ENCODE measurements around the gene MTUS2.

The MTUS2 gene

DNA sequence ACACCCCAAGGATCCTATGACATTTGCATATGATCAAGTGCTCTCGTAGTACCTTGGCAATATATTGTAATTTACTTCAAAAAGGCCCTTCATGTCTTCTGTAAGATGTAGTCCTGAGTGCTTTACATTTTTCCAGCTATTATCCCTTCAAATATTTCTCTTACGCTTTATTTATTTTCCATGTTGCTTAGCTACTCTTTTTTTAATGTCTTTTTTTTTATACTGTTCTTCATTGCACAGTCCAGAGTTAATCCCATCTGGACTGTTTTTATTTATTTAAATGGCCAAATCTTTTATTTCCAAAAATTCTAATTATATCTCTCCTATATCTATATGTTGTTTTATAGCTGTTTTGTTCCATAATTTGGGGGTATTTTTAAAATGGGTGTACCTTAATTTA, 404.1 kb downstream of the MTUS2 start:
- no peak for DNase-seq
- no peaks in the 10 kb centered on the region for H3K36me3 ChIP-seq (ENCODE audit: control insufficient read depth, insufficient read depth, low read length)
- H3K9me3 ChIP-seq (ENCODE audit: control insufficient read depth, low read length) = no peaks in the 10 kb centered on the region
- no peaks in the 10 kb centered on the region for H3K4me1 ChIP-seq (ENCODE audit: control insufficient read depth, insufficient read depth, low read length, poor library complexity, severe bottlenecking)
- no peak overlapping the region for H3K27ac ChIP-seq (ENCODE audit: insufficient read depth, low read length, poor library complexity, severe bottlenecking)
- H3K27me3 ChIP-seq (replicated peaks; ENCODE audit: control insufficient read depth, insufficient read depth, low read length, poor library complexity, severe bottlenecking) = no peaks in the 10 kb centered on the region
- no peak overlapping the region for H3K4me3 ChIP-seq (ENCODE audit: insufficient read depth, low read depth, low read length, poor library complexity, severe bottlenecking)

DNA sequence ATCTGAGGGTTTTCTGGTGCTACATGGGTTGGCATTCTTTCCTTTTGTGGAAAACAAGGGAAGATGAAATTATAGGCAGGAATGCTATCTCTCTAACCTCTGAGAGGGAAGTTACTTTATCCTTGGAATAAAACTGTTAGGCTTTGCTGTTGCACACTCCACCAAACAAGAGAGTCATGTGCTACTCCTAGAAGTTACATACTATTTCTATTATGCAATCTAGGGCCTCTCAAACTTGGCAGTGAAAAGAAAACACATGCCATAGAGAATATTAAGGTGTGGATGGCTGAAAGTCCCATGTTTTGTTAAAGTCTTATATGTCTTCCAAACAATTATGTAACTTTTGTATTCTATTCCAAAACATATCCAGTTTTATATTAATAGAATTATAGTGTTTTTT, 407.4 kb downstream of the MTUS2 start:
- Histone ChIP-seq H3K4me1 (ENCODE audit: control insufficient read depth, insufficient read depth, low read length, poor library complexity, severe bottlenecking) (no peaks in the 10 kb centered on the region), H3K27me3 (replicated peaks; ENCODE audit: control insufficient read depth, insufficient read depth, low read length, poor library complexity, severe bottlenecking) (no peaks in the 10 kb centered on the region), H3K9me3 (ENCODE audit: control insufficient read depth, low read length) (no peaks in the 10 kb centered on the region), H3K4me3 (ENCODE audit: insufficient read depth, low read depth, low read length, poor library complexity, severe bottlenecking) (no peak overlapping the region), H3K36me3 (ENCODE audit: control insufficient read depth, insufficient read depth, low read length) (no peaks in the 10 kb centered on the region), H3K27ac (ENCODE audit: insufficient read depth, low read length, poor library complexity, severe bottlenecking) (no peak overlapping the region)
- DNase-seq = no peak

DNA sequence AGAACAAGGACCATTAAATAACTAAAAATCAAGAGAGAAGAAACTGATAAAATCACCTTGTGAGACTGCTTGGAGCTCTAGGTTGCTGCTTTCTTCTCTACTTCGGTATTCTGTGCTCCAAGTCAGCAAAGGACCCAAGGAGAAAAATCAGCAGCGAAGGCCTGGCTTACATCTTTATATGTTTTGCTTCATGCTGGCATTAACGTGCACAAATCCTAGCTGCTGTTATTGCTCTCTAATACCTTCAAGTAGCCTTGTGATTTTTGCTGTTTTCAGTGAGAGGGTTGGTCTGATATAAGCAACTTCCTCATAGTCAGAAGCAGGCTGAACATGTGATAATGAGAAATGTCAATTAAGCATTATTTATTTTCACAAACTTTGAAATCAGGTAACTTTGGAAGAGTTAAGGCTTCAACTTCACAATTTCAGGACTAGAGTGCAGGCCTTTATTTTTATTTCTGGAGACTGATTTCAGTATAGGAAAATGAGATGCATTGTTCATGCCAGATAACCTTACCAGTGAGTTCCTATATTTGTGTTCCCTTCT, 410.2 kb downstream of the MTUS2 start:
- Histone ChIP-seq H3K27ac (ENCODE audit: insufficient read depth, low read length, poor library complexity, severe bottlenecking) (no peak overlapping the region), H3K9me3 (ENCODE audit: control insufficient read depth, low read length) (no peaks in the 10 kb centered on the region), H3K4me1 (ENCODE audit: control insufficient read depth, insufficient read depth, low read length, poor library complexity, severe bottlenecking) (no peaks in the 10 kb centered on the region), H3K27me3 (replicated peaks; ENCODE audit: control insufficient read depth, insufficient read depth, low read length, poor library complexity, severe bottlenecking) (no peaks in the 10 kb centered on the region), H3K4me3 (ENCODE audit: insufficient read depth, low read depth, low read length, poor library complexity, severe bottlenecking) (no peak overlapping the region), H3K36me3 (ENCODE audit: control insufficient read depth, insufficient read depth, low read length) (no peaks in the 10 kb centered on the region)
- DNase-seq = no peak

DNA sequence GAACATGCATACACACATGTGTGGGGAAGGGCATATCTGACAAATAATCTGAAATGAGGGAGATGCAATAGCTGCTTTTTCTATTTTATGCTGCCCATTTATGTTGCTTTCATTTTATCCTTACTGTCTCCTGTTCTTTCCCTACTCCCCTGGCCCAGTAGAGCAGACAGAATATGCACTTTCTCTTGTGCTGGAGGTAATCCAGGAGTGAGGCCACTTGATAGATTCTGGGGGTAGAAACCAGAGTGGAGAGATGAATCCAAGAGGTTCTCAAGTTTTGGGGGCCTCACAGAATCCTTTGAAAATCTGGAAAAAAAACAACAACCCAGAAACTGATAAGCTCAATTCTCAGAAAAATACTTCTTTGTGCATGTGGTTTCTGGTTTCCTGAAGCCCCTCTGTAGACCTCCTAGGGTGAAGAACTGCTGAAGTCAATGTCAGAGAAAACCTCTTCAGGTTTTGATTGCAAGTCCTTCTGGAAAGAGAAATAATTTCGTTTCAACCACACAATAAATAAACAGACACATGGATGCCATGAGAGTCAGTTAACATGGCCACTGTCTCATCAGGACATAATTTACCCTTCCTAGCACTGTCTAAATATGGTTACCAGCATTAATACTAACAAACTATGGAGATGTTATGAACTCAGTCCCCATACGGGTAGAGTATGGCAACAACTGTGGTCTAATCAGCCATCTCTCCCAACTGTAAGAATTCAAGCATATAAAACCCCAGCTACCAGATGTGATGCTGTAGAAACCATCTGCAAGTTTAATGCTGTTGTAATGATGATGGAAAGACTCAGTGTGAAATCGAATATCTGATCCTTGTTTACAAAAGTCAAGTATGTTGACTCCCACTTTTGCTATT, 419.8 kb downstream of the MTUS2 start:
- Histone ChIP-seq H3K4me3 (ENCODE audit: insufficient read depth, low read depth, low read length, poor library complexity, severe bottlenecking) (no peak overlapping the region), H3K27ac (ENCODE audit: insufficient read depth, low read length, poor library complexity, severe bottlenecking) (no peak overlapping the region), H3K27me3 (replicated peaks; ENCODE audit: control insufficient read depth, insufficient read depth, low read length, poor library complexity, severe bottlenecking) (no peaks in the 10 kb centered on the region), H3K9me3 (ENCODE audit: control insufficient read depth, low read length) (no peaks in the 10 kb centered on the region), H3K36me3 (ENCODE audit: control insufficient read depth, insufficient read depth, low read length) (no peaks in the 10 kb centered on the region), H3K4me1 (ENCODE audit: control insufficient read depth, insufficient read depth, low read length, poor library complexity, severe bottlenecking) (no peaks in the 10 kb centered on the region)
- DNase-seq = no peak

DNA sequence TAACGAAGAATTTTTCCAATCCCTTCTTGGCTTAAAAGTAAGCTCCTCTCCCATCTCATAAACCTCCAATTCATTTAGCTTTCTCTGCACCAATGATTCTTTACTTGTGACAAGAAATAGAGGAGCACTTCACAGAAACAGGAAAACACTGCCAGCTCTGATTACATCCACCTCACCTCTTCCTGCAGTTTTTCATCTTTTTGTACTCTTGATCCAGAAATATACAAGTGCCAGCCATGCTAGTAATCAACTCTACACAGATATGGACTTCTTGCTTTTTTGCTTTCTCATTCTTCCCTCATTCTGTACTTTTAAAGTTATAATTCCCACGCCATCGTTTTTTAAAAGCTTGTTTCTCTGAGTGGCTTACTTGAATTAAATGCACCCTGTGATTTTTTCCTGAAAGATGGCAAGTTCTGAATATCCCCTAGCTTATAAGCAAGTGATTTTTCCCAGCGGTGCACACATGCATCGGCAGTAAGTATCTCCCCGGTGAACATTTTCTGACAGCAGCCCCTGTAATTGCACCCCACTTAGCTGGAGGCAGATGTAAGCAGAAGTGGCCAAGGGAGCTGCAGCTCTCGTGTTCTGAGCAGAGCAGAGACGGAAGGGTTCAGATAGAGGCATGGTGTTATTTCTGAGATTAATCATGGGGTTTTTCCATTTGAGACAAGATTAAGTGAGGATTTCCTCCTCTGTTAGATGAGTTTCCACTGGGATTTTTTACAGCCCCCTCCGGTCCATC, 434.7 kb downstream of the MTUS2 start:
- no peak overlapping the region for H3K4me3 ChIP-seq (ENCODE audit: insufficient read depth, low read depth, low read length, poor library complexity, severe bottlenecking)
- no peaks in the 10 kb centered on the region for H3K36me3 ChIP-seq (ENCODE audit: control insufficient read depth, insufficient read depth, low read length)
- no peak overlapping the region for H3K27ac ChIP-seq (ENCODE audit: insufficient read depth, low read length, poor library complexity, severe bottlenecking)
- no peaks in the 10 kb centered on the region for H3K4me1 ChIP-seq (ENCODE audit: control insufficient read depth, insufficient read depth, low read length, poor library complexity, severe bottlenecking)
- no peaks in the 10 kb centered on the region for H3K27me3 ChIP-seq (replicated peaks; ENCODE audit: control insufficient read depth, insufficient read depth, low read length, poor library complexity, severe bottlenecking)
- H3K9me3 ChIP-seq (ENCODE audit: control insufficient read depth, low read length) = no peaks in the 10 kb centered on the region
- no peak for DNase-seq

DNA sequence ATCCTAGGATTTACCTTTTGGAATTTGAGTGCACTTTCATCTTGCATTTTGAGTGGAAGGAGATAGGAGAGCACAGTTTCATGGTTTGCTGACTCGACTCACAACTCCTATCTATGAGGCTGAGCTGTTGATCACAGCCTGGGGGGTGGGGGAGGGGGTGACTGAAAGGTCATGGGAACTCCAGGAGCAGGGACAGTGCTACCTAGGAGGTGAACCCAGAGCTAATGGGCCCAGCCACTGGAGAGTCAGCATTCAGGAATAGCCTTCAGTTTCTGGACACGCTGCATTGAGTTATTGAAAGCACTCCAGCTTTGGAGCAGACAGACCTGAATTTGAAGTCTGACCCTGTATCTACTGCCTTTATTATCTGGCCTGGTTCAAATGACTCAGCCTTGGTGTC, 435.4 kb downstream of the MTUS2 start:
- no peak for DNase-seq
- no peaks in the 10 kb centered on the region for H3K27me3 ChIP-seq (replicated peaks; ENCODE audit: control insufficient read depth, insufficient read depth, low read length, poor library complexity, severe bottlenecking)

DNA sequence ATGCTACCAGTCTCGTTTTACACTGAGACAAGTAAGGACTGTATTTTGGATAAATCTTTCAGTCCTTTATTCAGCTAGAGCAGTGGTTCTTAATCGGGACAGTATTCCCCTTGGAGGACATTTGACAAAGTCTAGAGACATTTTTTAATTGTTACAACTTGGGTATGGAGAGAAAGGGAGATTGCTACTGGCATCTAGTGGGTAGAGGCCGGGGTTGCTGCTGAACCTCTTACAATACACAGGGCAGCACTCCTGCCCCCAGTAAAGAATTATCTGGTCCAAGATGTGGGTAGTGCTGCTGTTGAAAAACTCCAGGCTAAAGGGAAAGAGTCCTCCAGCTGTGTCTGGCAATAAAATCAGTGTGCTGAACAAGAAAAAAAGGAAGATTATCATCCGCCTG, 440.5 kb downstream of the MTUS2 start:
- DNase-seq = no peak
- Histone ChIP-seq H3K9me3 (ENCODE audit: control insufficient read depth, low read length) (no peaks in the 10 kb centered on the region), H3K27ac (ENCODE audit: insufficient read depth, low read length, poor library complexity, severe bottlenecking) (no peak overlapping the region), H3K36me3 (ENCODE audit: control insufficient read depth, insufficient read depth, low read length) (no peaks in the 10 kb centered on the region), H3K4me3 (ENCODE audit: insufficient read depth, low read depth, low read length, poor library complexity, severe bottlenecking) (no peak overlapping the region), H3K4me1 (ENCODE audit: control insufficient read depth, insufficient read depth, low read length, poor library complexity, severe bottlenecking) (no peaks in the 10 kb centered on the region), H3K27me3 (replicated peaks; ENCODE audit: control insufficient read depth, insufficient read depth, low read length, poor library complexity, severe bottlenecking) (no peaks in the 10 kb centered on the region)

More for the DNA sequence above, 435.4 kb downstream of the MTUS2 start:
- H3K4me3 ChIP-seq (ENCODE audit: insufficient read depth, low read depth, low read length, poor library complexity, severe bottlenecking) = no peak overlapping the region
- H3K27ac ChIP-seq (ENCODE audit: insufficient read depth, low read length, poor library complexity, severe bottlenecking) = no peak overlapping the region
- no peaks in the 10 kb centered on the region for H3K36me3 ChIP-seq (ENCODE audit: control insufficient read depth, insufficient read depth, low read length)
- H3K9me3 ChIP-seq (ENCODE audit: control insufficient read depth, low read length) = no peaks in the 10 kb centered on the region
- H3K4me1 ChIP-seq (ENCODE audit: control insufficient read depth, insufficient read depth, low read length, poor library complexity, severe bottlenecking) = no peaks in the 10 kb centered on the region

DNA sequence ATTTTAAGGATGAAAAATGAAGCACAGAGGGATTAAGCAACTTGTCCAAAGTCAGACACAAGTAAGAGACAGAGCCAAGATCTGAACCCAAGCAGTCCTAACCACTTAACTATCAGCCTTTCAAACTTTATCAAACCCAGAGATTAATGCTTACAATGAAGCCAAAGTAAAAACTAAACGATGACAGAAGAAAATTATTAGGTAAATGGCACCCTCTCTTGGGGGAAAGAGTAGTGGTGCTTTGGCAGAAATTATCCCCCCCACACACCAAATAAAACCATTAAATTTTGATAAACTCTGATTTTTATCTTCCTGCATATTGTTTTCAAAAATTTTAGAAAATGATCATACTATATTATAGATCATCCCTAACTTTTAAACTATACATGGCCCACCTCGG, 446.1 kb downstream of the MTUS2 start:
- Histone ChIP-seq H3K4me3 (ENCODE audit: insufficient read depth, low read depth, low read length, poor library complexity, severe bottlenecking) (no peak overlapping the region), H3K36me3 (ENCODE audit: control insufficient read depth, insufficient read depth, low read length) (no peaks in the 10 kb centered on the region), H3K27me3 (replicated peaks; ENCODE audit: control insufficient read depth, insufficient read depth, low read length, poor library complexity, severe bottlenecking) (no peaks in the 10 kb centered on the region), H3K27ac (ENCODE audit: insufficient read depth, low read length, poor library complexity, severe bottlenecking) (no peak overlapping the region), H3K9me3 (ENCODE audit: control insufficient read depth, low read length) (no peaks in the 10 kb centered on the region), H3K4me1 (ENCODE audit: control insufficient read depth, insufficient read depth, low read length, poor library complexity, severe bottlenecking) (no peaks in the 10 kb centered on the region)
- DNase-seq = no peak

DNA sequence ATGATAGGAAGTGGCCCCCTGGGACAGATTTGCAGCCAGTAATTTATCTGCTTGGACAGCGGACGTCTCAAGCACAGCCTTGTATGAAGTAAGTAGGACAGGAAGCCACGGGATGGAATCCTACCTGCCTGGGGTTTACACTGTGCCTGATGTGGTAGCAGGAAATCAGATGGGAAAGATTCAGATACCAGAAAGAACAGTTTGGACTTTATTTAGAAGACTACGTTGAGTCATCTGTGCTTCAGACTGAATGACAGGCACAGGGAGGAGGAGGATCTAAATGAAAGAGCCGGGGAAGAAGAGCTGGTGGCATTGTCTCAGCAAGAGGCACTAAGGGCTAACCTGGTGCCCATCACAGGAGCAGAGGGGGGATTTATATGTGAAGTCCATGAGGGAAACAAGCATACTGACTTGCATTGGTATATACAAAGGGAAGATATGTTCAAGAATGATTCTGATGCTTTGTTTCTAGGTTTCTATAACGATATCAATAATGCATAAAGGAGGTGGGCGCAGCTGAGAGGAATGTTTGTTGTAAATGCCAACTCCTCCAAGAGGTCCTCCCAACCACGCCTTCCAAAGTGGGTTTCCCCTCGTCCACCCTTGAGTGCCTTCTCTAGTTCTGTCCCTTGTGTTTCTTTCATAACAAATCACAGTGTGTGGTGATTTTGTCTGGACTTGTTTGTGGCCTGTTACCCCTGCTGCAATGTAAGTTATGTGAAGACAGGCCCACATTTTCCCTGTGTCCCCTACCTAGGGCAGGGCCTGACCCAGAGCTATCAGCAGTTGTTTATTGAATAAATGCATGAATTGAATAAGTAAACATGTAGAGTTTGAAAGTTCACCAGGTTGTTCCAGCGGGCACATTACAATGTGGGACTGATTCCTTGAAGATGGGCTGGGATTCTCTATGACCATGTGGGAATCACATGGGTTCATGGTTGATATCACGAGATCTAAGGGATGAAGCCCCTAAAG, 446.9 kb downstream of the MTUS2 start:
- H3K27me3 ChIP-seq (replicated peaks; ENCODE audit: control insufficient read depth, insufficient read depth, low read length, poor library complexity, severe bottlenecking) = no peaks in the 10 kb centered on the region
- no peaks in the 10 kb centered on the region for H3K4me1 ChIP-seq (ENCODE audit: control insufficient read depth, insufficient read depth, low read length, poor library complexity, severe bottlenecking)
- no peaks in the 10 kb centered on the region for H3K36me3 ChIP-seq (ENCODE audit: control insufficient read depth, insufficient read depth, low read length)
- no peaks in the 10 kb centered on the region for H3K9me3 ChIP-seq (ENCODE audit: control insufficient read depth, low read length)
- DNase-seq = no peak
- no peak overlapping the region for H3K4me3 ChIP-seq (ENCODE audit: insufficient read depth, low read depth, low read length, poor library complexity, severe bottlenecking)
- H3K27ac ChIP-seq (ENCODE audit: insufficient read depth, low read length, poor library complexity, severe bottlenecking) = no peak overlapping the region
